Measurements from ENCODE around the gene KRTAP1-5.

GRCh38 chr17:41004397-41004796 lies 22.6 kb downstream of the KRTAP1-5 start:
- TF ChIP-seq CTCF (conservative IDR thresholded peaks at IDR 0.05; ENCODE audit: low read length) (no peak), EZH2phosphoT487 (IDR thresholded peaks at IDR 0.05; ENCODE audit: borderline replicate concordance, low read depth, low read length) (no peak)
